Activated CD4-positive, alpha-beta T cell treated with anti-CD3 and anti-CD28 coated beads, Interleukin-2, Interleukin-4, amounts not matched to agents 100 ng/mL and 50 ng/mL, durations not matched to agents 16 hours and 8 hours (primary cell): ENCODE results near the gene ALDH5A1.

Experiments
- DNase-seq: peaks from one replicate; pipeline ENCODE4 v3.0.0-alpha.2; 2020; ENCODE audit warnings: low spot score

The ALDH5A1 gene

DNA sequence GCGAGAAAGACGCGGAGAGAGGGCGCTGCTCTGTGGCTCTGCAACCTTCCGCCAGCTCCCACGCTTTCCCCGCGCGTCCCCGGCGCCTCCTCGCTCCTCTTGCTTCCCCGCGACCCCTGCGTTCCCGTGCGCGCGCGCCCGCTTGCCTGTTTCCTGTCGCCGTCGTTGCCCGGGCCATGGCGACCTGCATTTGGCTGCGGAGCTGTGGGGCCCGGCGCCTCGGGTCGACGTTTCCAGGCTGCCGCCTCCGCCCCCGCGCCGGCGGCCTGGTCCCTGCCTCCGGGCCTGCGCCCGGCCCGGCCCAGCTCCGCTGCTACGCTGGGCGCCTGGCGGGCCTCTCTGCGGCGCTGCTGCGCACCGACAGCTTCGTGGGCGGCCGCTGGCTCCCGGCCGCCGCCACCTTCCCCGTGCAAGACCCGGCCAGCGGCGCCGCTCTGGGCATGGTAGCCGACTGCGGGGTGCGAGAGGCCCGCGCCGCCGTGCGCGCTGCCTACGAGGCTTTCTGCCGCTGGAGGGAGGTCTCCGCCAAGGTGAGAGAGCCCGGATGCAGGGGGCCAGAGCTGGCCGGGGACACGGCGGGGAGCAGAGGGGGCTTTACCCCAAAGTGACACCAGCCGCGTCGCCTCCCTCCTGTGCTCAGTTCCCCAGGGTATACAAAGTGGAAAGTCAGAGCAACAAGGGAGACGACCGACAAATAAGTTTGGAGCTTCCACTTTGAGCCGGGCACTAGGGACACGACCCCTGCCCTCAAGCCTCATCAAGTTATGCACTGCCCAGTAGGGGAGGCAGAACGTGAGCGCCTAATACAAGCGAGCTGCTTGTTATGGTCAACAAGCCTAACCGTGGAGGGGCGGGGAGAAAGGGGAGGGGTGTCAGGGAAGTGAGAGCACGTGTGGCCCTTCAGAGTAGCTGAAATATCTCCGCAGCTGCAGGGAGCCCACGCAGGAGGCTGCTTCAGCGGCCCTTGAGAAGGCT lies at the start of gene ALDH5A1:
ALDH5A1 (plus strand) TSS at position 149 of the 975 bp plus-strand sequence; CDS start at position 177, 28 bp downstream.
- peak; percentile 68 for DNase-seq

DNA sequence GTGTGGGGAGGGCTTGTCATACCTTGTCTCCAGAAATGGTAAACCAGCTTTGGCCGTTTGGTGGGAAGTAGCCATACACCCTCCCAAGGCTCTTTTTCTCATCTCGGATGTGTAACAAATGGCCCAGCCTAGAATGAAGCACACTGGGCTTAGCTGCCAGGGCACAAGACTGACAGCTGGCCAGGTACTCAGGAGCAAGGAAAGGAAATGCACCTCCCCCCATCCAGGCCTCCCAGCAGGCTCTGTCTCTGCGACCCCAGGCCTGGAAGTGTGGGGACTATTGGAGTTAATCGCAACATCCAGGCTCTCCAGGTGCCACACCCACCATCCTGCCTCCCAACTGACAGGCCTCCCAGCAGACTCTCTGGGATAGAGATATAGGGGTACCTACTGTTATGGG lies 49.1 kb upstream of the ALDH5A1 start:
- DNase-seq, result no peak

DNA sequence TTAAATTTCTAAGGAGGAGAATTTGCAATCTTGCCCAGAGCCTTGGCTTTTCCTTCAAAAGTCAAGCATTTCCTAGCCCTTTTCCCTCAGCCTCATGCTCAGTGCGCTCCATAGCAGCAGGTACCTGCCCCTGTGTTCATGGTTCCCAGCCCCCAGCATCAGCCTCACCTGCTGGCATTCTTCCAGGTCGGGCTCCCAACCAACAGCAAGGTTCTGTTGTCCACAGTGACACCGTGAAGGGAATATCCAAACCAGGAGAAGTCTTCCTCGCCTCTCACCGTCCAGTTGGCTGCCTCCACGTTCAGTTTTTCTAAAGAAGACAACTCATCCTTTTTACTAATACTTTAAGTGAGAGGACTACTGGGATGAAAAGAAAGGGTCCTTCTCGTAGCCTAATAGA lies 48.1 kb upstream of the ALDH5A1 start:
- no peak for DNase-seq

DNA sequence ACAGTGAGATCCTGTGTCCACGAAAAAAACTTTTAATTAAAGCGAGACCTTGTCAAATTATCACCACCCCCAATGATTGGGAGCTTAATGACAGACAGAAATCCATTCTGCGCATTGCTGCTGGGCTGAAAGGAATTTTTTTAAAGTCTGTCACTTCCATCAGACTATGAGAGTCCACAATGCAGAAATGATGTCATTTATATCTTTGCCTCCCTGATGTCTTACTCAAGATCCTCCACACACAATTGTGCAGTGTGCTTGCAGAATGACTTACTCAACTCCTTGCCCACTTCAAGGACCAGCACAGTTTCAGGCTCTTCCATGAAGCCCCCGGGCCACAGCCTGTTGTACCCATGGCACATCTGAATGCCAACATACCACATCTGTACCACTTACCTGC lies 46.4 kb upstream of the ALDH5A1 start:
- no peak for DNase-seq

DNA sequence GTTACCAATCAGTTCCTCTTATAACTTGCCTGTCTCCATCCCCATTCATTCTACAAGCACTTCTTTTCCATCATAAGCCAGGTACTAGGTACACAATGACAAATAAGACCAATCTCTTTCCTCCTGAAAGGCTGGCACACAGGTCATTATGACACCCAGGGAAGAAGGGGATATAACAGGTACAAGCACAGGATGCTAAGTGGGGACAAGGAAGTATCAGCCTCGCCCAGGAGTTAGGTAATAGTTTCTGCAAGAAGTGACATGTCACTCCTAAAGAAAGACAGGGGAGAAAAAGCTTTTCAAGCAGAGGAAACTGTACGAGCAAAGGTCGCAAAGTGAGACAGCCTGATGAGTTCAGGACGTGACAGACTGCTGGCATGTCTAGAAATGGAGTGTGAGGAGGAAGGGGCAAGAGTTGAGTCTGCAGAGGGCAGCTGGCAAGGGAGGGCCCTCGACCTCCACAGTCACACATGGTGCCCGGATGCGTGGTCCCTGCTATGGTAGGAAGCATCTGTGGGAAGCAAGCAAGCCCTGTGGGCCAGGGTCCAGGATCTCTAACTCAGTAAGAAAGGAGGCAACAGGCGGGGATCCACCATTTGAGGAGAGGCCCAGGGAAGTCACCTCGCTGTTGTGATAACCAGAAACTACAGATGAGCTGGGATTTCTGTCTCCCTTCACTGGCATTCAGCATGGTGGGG lies 45.8 kb upstream of the ALDH5A1 start:
- no peak for DNase-seq

DNA sequence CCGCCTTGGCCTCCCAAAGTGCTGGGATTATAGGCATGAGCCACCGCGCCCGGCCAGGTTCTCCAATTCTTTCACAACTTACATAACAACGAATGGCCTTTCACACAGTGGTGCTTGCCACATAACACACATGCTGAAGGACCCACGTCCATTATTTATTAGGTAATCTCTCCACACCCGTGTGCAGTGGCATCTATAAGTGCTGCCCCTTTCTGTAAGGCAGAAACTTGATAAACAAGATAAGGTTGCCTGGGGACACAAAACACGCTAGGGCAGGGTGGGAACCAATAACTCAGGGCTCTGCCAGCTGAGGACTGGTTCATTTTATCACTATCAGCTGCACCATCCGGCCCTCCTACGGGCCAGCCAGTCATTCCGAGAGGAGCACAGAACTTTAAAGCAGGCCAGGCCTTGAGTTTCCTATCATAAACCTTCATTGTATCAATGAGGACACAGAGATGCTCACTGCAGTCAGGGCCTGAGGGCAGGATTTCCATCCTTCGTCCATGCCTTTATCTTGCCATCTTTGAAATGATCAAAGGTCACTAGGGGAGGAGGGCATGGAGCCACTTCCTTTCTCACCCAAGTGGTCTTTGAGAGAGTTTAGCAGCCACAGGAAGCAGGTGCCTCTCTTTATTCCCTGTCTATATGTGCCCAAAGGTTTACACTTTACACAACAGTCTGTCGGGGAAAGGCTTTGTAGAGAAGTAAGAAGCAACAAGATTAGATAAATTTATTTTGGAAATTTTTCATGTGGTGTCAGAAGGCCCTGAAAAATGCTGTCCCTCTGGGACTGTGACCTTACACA lies 43.0 kb upstream of the ALDH5A1 start:
- no peak for DNase-seq

DNA sequence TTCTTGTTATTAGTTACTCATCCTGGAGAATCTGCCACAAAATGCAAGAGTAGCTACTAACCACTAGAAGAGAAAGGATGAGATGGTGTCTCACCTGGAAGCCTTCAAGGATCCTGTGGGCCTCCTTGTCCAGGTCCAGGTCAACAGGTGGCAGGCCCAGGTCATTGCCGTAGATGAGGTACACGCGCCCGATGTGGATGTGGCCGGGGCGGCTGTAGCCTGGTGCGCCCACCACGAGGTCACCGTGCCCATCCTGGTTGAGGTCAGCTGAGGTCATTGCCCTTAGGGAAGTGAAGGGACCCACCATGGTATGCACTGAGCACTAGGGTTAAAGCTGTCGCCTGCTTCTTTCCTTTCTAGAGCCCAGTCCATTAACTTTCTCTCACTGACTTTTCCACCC lies 40.8 kb upstream of the ALDH5A1 start:
- DNase-seq, result no peak

DNA sequence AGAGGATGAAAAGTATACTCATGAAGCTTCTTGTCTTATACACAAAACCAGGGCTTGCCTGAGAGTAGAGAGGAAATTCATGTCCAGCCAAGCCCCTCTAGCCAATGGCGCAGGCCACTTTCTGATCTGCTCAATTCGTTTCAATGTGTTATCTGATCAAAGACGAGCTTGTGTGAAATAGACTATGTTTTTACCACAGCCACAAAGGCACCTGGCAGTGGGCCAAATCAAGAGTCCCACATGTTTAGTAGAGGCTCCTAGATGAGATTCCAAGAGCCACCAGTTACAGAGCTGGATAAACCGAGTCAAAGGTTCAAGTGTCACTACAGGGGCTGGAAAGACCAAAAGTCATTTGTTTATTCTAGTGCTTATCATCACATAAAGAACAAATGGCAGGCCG lies 40.3 kb upstream of the ALDH5A1 start:
- DNase-seq, result no peak

DNA sequence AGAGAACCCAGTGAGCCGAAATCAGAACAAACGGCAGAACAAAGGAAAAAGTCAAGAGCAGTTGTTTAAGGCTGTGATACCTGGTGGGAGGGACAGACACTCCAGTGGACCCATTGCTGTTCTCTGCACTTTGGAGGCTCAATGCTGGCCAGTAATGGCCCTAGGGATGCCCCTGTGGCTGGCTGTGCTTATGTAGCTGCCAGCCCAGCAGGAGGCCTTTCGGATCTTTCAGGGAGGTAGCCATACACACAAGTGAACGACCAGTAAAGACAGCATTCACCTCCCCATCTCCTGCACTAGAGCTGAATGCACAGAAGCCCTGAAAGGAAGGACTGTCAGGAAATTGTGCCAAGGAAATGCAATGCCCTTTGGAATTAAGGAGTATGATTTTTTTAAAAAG lies 39.7 kb upstream of the ALDH5A1 start:
- DNase-seq, result no peak

DNA sequence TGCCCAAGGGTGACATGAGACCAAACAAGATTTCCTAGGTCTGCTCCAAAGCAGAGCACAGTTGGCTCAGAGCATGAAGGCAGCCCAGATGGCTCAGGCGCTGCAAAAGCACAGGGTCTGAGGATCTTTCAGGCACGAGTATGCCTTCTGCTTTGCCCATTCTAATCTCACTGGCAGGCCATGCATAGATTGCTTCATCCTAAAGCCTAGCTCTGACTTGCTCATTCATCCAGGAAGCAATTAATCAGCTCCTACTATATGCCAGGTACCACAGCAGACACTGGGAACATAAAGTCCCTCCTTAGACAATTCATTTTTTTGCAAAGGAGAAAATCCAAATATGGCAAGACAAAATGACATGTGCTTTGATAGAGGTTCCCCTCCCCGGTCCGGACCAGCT lies 36.6 kb upstream of the ALDH5A1 start:
- DNase-seq, result no peak

DNA sequence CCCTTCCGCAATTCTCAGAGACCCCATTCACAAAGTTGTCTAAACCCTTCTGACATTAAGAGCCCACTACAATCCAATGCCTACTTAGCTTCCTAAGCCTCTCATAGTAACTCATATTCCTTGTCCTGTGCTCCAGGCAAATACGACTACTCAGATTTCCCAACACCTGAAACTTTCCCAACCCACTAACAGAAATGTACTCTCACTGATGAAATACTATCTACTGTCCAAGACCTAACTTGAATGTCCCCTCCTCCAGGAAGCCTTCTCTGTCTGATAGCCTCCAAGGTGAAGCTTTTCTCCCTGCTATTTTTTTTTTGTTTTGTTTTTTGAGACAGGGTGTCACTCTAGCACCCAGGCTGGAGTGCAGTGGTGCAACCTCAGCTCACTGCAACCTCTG lies 35.8 kb upstream of the ALDH5A1 start:
- DNase-seq, result no peak

DNA sequence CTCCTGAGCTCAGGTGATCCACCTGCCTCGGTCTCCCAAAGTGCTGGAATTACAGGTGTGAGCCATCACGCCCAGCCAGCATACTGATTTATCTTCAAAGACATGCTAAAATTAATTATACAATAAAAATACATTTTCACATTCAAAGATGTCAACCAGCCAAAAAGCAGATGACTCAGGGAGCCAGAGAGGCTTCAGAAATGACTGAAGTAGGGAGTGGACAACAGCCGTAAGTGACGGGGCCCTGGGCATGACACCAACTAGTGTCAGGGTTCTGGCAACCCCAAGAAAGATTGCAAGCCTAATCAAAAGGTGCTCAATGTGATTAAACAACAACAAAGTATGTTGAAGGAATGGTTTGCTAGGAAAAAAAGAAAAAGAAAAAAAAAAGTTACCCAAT lies 33.8 kb upstream of the ALDH5A1 start:
- no peak for DNase-seq

DNA sequence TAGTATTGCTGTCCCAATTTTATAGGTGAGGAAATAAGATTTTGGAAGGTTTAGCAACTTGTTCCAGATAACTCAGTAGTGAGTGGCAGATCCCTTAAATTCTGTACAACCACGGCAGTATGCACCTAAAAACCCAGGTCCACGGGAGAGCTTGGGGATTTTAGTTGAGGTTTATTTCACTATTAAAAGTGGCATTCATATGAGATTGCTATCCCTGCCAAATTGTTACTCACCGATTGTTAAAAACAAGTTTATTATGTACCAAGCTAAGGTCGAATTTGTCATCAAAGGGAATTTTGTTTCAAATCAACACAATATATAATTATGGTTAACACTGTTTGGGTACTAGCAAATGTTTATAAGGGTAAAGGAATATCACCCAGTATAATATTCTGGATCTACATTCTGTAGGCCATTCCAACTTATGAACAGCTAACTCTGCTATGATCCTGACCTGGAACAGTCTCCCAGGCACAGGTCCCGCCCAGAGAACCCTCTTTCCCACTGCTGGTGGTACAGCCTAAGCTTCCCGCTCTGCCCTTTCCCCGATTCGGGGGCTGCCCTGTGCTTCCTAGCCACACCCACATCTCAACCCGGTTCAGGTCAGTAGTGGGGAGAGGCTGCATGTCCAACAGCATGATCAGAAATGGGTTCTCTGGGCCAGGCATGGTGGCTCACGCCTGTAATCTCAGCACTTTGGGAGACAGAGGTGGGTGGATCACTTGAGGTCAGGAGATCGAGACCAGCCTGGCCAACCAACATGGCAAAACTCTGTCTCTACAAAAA lies 30.3 kb upstream of the ALDH5A1 start:
- DNase-seq, result no peak

DNA sequence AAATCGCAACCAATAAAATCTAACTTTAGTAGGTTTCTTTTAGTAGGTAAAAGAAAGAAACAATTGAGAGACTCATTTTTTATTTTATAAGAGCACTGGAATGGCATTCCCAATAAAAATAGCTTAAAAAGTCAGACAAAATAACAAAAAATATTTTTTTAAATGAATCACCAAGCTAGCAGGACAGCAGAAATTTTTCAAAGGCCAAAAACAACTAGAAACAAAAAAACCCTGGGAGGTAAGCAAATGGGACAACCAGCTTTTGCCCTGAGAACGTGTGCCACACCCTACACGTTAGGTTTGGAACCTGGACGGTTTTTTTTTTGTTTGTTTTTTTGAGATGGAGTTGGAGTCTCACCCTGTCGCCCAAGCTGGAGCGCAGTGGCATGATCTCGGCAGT lies 25.0 kb upstream of the ALDH5A1 start:
- no peak for DNase-seq

DNA sequence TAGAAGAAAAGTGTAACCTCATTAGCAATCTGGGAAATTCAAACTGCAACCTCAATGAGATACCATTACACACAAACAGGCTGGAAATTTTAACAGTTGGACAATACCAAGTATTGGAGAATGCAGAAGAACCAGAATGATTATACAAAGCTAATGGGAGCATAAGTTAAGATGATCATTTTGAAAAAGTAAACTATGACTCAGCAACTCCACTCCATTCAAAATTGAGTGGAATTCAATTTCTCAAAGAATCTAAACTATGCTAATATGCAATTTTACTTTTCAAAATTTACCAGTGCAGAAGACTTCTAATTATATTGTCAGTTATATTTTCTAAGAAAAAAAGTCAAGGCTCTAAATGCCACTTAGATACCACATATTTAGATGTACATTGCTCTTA lies 22.6 kb upstream of the ALDH5A1 start:
- no peak for DNase-seq

DNA sequence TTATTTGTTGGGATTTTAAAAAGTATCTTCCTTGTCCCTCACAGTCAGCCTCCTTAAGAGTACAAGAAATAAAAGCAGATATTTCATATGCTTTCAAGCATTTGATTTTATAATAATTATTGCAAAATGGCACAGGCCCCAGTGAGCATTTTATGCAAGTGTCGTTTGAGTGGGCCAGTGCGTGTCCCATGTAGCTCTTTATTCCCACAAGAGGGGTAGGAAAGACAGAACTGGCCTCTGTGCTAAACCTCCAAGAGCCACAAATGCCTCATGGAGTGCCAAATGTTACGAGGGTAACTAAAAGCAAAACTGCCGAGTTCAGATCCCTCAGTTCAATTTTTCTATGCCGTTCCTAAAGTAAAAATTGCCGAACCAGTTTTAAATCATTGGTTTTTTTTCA lies 18.1 kb upstream of the ALDH5A1 start:
- no peak for DNase-seq

DNA sequence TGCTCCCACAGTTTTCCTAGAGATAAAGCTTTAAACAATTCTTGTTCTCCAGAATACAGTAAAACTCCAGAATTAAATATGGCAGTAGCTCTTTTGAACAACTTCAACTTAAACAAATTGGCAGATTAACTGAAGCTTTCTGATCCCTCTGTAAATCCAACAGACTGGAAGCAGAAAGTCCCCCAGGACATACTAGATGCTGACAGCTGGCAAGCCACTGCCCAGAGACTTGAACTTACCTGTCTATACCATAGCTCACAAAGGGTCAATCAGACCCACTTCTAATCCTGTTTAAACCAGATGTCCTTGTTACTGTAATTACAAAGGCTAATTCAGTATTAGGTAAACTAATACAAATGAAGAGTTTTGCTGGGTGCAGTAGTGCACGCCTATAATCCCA lies 17.7 kb upstream of the ALDH5A1 start:
- DNase-seq, result no peak

DNA sequence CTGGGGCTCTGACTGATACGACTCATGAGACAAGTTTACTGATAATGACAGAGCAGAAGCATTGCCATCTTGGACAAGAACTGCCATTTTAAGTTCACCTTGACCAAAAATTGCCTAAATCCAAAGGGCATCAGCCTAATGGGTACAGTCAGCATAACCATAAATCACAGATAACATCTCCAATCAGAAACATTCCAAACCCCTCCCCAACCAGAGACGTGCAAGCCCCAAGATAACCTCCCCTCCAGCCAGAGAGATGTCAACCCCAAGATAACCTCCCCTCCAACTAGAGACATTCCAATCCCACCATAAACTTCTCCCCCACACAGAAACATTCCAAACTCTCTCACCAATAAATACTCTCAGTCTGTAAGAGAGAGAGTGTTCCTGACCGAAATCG lies 15.9 kb upstream of the ALDH5A1 start:
- no peak for DNase-seq

DNA sequence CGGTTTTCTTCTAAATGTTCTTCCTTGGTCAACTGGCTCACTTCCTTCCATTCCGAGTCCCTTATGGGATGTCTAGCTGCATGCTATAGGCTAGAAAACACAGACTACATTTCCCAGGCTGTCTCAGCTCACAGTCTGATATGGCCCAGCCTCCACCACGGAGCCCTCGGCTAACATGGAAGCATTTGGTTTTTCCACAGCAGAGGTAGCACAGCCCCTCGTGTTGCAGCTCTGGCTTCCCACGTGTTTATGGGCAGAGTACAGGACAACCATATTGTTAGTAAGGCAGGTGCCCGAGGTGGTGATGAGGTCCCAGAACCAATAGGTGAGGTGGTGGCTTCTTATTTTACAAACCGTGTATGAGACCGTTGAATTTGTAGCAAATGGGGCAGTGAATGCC lies 14.1 kb upstream of the ALDH5A1 start:
- DNase-seq, result no peak

DNA sequence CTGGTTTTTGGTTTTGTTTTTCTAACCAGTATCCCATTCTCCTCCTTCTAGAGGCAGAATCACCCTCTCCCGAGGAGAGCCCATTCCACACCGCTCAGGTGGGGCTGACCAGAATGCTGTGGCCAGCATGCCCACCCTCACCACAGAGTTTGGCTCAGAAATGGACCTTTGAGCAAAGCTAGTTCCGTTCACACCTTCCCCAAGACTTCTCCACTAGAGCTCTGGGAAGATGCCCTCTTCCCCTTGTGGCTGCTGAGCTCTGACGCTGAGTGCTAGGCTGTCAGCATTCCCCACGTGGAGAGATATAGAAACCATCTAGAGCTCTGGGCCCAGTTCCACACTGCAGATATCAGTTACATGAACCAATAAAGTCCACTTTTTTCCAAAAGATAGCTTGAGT lies 13.3 kb upstream of the ALDH5A1 start:
- no peak for DNase-seq

DNA sequence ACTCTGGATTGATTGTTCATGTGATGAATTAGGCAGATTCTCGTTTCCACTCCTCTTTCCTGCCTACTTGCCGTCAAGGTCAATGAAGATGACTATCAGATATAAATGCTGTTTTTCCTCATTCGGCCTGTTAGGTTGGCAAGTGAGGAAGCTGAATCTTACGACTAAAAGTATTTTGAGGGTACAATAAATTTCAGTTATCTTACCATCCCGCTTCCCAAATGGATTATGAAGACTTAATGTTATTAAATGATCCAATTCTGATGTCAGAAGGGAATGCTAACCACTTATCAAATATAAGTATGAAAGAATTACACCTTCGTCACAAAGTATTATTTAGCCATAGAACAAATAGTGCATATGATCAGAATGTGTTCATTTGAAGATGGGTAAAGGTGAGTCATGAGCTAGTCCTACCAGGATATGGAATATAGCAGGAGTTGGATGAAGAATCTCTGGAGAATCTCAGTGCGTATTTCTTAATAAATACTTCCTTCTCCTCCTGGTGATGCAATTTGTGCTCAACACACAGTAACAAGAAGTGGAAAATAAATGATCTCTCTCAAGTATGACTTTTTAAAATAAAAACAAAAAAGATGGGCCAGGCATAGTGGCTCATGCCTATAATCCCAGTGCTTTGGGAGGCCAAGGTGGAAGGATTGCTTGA lies 10.0 kb upstream of the ALDH5A1 start:
- no peak for DNase-seq
